Neural cell (in vitro differentiated cells): ENCODE data around the gene NBEA.

Source experiments
- CTCF ChIP-seq: fragments of 450-650 bp; IDR thresholded peaks from 2 replicates; pipeline ENCODE4 v1.5.1; 2014; ENCODE audit warnings: antibody characterized with exemption, mild to moderate bottlenecking, moderate library complexity; ENCODE audit not compliant: poor library complexity, severe bottlenecking
- EP300 ChIP-seq: fragments of 450-650 bp; conservative IDR thresholded peaks from 2 replicates; pipeline ENCODE4 v1.6.1; 2014; ENCODE audit warnings: antibody characterized with exemption, mild to moderate bottlenecking, moderate library complexity; ENCODE audit not compliant: poor library complexity, severe bottlenecking
- EZH2 ChIP-seq: fragments of 200-600, 300-800 bp; shearing (Covaris generic), sonication (generic); IDR thresholded peaks from 2 replicates; pipeline ENCODE4 v1.6.1; 2014; ENCODE audit warnings: antibody characterized with exemption, low read length, borderline replicate concordance, mild to moderate bottlenecking; ENCODE audit not compliant: insufficient read depth, poor library complexity, severe bottlenecking
- MXI1 ChIP-seq: fragments of 450-650 bp; conservative IDR thresholded peaks from 2 replicates; pipeline ENCODE4 v1.6.1; 2014; ENCODE audit warnings: antibody characterized with exemption, mild to moderate bottlenecking; ENCODE audit not compliant: poor library complexity, severe bottlenecking
- POLR2AphosphoS5 ChIP-seq: IDR thresholded peaks from 2 replicates; pipeline ENCODE4 v1.6.1; 2012
- SMC3 ChIP-seq: fragments of 450-650 bp; conservative IDR thresholded peaks from 2 replicates; pipeline ENCODE4 v1.6.1; 2014; ENCODE audit warnings: antibody characterized with exemption, mild to moderate bottlenecking, moderate library complexity; ENCODE audit not compliant: poor library complexity

- TF ChIP-seq CTCF = no peak
- no peak for TF ChIP-seq EP300
- TF ChIP-seq POLR2AphosphoS5 = no peak
- no peak for TF ChIP-seq SMC3
- no peak for TF ChIP-seq EZH2
- no peak for TF ChIP-seq MXI1
Measured at GRCh38 chr13:35448465-35448864, 506.4 kb downstream of the NBEA start.
